Activated gamma-delta T cell treated with Interleukin-2 at 50 U/mL for 16 hours (primary cell): ENCODE data around the gene ANP32E.
A peak's percentile ranks its signal among the peaks of the same experiment; 100 is the strongest.
"Not testable (repeated sequence)": the region's sequence is repeated elsewhere in the genome, so short reads cannot be mapped to it uniquely, and the experiment has no call there.

Source experiments
- DNase-seq: peaks from one replicate; pipeline ENCODE4 v3.0.0-alpha.2; 2020

The ANP32E gene

DNA sequence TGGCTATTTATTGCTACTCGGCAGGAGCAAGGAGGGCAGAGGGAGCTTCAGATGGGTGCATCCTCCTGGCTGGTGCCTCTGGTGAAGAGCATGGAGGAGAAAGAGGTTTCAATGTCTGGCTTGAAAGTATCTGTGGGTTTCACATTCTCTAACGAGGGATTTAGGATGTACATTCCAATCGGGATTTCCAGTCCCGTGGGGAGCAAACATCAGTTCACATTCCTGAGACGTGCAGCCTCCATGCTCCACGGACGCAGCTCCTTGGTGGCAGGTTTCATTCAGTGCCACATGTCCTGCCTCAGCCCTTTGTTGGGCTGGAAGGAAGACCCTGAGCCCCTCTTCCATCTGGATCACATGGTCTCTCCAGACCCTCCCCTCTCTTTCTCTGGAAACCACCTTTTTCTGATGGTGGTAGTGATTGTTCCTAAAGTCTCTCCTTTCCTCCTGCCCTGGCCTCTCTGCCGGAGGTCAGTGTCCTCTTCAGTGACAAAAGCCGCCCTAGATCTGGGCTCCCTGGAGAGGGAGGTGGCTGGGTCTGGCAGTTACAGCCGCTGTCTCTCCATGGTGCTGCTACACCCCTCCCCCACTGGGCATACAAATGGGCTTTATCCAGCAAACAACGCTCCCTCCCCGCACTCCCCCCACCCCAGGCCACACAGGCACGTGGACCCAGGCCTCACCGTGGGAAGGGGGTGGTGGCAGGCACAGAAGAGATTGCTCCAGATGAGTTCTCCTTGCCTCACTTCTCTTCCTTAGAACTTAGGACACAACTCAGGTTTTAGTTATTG lies 20.8 kb upstream of the ANP32E start:
- no peak for DNase-seq

DNA sequence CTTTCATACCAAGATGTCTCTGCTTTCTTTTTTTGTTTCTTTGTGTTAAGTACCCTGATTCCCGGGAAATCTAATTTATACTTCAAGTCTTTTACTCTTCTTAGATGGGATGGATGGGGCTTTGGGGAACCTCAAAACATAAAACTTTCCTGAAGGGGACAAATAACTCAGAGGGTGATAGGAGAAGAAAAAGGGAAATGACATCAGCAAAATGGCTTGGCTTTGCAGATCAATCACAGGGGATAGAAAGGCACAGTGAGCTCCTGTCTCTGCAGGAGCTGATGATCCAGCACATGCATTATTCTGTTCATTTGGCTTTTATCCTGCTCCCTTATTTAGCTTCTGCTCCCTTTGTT lies 20.3 kb upstream of the ANP32E start:
- DNase-seq, result no peak

DNA sequence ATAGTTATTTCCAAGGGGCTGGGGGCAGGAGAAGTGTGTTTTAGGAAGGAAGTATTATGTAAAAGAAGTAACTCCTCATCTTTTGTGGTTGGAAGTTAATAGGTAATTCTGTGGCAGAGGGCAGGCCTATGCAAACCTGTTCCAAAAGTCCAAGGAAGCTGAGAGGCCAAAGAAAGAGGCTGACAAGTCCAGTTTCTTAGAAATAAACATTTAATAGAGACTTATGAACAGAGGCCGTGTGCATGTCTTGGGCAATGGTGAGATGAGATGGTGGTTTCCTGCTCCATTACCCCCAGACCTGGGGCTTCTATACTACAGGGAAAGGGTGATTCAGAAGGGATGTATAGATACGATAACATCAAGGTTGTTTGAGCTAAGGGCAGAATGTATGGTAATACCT lies 14.0 kb upstream of the ANP32E start:
- DNase-seq, result no peak

DNA sequence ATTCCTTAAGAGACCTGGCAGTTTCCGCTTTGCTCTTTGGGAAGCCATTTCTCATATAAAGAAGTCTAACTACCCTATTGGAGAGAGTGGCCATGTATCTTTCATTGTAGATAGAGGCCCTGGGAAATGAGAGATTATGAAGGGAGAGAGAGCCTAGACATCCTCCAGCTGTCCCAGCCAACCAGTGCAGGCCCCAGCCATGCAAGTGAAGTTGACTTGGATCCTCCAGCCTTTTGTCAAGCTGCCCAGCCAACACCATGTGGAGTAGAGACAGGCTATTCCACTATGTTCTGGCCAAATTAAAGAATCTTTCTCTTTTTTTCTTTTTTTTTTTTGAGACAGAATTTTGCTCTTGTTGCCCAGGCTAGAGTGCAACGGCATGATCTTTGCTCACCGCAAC lies 7.1 kb upstream of the ANP32E start:
- DNase-seq, result no peak

DNA sequence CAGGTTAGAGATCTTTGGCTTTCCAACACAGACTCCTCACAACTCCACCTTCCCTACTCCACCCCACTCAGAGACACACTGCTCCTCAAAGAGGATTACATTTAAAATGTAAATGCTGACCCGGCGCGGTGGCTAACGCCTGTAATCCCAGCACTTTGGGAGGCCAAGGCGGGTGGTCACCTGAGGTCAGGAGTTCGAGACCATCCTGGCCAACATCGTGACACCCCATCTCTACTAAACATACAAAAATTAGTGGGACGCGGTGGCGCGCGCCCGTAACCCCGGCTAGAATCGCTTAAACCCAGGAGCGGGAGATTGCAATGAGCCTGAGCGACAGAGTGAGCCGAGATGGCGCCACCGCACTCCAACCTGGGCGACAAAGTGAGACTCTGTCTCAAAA lies 1.8 kb upstream of the ANP32E start:
- no peak for DNase-seq

DNA sequence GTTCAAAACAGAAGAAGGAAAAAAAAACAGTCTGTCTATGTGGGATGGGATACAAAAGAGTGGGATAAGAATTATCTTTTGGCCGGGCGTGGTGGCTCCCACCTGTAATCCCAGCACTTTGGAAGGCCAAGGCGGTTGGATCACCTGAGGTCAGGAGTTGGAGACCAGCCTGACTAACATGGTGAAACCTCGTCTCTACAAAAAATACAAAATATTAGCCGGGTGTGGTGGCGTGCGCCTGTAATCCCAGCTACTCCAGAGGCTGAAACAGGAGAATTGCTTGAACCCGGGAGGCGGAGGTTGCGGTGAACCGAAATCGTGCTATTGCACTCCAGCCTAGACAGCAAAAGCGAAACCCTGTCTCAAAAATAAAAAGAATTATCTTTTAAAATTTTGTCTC lies 1.3 kb upstream of the ANP32E start:
- DNase-seq, result not testable (repeated sequence)

DNA sequence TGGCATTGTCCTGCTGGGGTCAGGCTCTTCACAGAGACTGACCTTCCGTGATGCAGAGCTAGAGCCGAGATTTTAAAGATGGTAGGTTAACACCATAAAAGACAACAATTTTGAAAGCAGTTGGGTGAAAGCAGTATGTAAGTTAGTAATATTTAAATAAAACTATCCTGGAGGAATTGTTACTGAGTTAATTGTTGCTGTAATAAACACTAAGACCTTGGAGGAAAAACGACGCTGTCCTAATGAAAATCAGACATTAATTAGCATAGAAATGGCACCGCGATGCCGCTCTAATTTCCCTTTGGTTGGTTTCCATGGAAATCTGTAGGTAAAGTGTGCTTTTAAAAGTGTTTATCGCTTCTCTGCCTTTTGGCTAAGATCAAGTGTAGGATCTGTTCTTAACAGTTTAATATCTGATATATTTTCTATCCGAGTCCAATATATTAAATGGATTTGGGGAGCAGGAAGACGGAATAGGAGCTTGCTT lies 745 bp upstream of the ANP32E start:
- DNase-seq, result no peak

DNA sequence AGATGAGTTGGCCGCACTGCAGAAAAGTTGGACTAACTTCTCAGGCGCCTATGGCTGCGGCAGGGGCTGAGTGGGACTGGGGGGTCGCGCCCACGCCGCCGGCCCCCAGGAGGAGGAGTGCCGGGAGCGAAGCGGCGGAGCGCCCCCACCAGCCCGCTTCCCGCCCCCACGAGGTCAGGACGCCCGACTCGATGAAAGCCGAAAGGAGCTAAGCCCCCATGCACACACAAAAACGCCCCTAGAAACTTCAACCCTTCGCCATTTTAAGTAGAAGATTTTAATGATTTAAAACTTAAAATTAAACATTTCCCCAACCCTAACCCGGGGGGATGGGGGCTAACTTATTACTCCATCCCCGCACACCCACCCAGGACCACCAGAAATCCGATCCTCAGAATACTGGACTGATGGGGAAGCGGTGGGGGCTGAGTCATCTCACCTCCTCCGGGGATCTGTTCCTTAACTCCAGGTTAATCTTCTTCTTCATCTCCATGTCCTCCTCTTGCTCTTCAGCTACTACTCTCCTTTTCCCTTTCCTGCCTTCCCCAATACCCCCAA lies 539 bp downstream of the ANP32E start:
- peak; percentile 17 for DNase-seq

DNA sequence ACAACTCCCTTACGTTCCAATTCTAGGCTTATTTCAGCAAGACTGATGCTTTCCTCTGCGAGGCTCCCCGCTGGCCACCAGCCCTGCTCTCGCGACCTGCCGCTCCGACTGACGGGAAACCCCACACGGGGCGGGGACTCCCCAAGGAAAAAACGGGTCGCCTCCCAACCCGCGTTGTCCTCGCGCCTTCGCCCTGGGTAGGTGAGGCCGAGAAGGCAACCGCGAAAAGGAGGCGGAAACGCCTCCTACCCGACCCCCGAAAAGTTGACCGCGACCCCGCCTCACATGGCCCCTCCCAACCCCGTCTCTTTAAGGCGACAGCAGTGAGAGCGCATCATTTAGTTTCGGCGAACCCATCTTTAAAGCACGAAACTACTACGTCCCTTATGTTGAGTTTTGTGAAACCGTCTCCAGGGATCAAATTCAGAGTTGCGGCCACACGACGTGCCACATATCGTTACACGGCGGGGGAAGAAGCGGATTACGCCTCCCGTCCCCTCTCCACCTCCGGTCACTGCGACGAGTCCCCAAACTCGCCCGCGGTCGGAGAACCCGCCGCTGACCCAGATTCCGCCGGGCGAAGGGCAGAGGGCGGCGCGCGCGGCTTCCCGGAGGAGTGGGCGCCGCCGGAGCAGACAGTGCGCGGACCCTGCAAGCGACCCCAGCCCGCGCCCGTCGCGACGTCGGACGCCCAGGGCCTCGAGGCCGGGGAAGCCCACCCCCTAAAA lies 1.2 kb downstream of the ANP32E start:
- peak; percentile 80 for DNase-seq

DNA sequence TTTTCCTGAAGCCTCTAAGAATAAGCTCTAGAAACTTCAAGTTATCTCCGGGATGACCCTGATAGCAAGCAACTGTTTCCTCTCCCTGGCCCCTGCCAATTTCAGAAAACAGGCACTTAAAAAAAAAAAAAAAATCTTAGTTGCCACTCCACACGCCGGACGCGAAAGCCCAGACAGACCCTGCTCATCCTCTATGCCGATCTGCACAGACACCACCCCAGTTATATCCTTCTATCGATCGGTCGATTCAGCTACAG lies 1.7 kb downstream of the ANP32E start:
- DNase-seq, result no peak

DNA sequence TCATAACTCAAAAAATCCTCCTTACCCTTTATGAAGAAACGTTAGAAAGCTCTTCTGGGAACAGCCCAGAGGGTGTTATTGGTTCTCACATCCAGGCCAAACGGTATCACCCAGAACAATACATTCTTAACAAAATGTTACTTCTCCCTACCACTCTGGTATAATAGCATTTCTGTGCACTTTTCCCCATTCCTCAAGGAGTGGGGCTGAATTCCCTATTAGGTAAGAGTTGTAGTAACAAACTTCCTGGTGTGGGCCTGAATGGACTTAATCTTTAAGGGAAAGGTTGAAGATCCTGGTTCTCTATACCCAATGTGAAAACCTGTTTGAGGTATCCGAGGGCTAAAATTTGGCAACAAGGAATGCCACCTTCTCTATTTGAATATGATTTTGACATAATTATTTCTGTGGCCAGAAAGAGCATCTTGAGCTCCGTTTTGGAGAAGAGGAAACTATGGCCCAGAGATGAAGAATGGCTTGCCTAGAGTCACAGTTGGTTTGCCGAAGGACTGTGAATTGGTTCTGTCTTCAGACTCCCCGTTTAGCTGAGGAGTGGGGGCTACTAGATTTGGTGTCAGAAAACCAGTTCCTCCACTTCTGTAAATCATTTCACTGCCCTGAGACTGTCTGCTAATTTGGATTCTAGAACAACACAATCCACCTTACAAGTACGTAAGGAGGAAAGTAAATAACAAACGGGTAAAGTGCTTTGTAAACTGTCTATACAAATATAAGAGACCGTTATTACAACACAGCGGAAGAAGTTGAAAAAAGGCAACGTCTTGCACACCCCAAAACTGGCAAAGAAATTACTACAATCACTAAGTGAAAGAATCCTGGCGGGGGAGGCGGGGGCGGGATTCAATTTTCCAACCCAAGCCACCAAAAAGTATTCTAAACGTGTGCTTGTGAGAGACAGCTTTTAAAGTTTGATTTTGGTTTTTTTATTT lies 2.3 kb downstream of the ANP32E start:
- DNase-seq, result no peak

DNA sequence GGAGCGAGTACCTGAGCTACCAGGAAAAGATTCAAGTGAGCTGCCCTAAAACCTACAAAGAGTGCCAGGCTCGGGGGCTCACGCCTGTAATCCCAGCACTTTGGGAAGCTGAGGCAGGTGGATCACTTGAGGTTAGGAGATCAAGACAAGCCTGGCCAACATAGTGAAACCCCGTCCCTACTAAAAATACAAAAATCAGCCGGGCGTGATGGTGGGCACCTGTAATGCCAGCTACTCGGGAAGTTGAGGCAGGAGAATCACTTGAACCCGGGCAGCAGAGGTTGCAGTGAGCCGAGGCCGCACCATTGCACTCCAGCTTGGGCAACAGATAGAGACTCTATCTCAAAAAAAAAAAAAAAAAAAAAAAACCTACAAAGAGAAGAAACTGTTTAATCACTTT lies 3.0 kb downstream of the ANP32E start:
- not testable (repeated sequence) for DNase-seq

DNA sequence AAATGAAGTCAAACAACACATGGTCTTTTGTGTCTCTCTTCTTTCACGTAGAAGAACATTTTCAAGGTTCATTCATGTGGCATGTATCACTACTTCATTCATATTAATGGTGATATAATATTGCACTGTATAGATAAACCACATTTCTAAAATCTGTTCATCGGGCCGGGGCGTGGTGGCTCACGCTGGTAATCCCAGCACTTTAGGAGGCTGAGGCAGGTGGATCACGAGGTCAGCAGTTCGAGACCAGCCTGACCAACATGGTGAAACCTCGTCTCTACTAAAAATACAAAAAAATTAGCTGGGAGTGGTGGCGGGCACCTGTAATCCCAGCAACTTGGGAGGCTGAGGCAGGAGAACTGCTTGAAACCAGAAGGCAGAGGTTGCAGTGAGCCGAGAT lies 7.7 kb downstream of the ANP32E start:
- DNase-seq, result not testable (repeated sequence)

DNA sequence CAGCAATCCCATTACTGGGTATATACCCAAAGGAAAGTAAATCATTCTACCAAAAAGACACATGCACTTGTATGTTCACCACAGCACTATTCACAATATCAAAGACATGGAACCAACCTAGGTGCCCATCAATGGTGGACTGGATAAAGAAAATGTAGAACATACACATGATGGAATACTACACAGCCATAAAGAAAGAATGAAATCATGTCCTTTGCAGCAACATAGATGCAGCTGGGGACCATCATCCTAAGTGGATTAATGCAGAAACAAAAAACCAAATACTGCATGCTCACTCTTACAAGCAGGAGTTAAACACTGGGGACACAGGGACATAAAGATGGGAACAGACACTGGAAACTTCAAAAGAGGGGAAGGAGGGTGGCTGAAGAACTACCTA lies 8.7 kb downstream of the ANP32E start:
- DNase-seq, result no peak

DNA sequence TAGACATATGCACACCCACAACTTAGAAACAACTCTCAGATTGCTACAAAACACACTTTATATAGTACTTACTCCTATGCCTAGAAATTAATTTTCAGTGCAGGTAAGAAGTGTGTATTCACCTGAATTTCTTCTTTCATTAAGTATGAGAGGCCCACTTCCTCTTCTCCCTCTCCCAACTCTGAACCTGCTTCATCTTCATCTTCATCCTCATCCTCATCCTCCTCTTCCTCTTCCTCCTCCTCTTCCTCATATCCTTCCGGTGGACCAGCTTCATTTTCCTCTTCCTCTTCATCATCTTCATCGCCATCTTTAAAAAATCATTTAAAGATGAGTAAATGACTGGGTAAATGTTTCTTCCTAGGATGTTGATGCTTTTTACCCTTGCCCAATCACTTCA lies 9.4 kb downstream of the ANP32E start:
- DNase-seq, result no peak

DNA sequence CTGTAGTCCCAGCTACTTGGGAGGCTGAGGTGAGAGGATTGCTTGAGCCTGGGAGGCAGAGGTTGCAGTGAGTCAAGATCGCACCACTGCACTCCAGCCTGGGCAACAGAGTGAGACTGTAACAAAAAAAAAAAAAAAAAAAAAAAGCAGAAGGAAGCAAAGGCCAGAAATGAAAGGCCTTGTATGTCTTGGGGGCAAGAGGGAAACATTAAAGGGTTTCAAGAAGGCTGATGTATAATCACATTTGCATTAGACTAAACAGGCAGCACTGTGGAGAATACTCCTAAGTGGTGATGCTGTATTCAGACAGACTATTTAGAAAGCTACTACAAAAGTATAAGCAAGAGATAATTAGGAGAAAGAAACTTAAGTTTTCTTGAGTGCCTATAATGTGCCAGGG lies 10.4 kb downstream of the ANP32E start:
- no peak for DNase-seq

DNA sequence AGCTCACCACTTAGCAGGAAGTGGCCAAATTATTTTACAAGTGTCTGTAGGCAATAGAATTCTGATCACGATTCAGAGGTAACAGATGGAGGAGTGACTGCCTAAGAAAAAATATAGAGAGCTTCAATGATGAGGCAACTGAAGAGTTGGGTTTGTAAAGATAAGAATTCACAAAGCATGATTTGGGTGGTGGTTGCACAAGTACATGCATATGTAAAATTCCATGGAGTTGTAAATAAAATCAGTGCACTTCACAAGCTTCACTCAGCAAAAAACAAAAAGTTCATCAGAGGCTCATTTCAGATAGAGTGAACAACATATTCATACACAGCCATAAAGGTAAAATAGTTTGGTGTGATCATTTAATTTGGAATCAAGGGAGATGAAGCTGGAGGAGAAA lies 10.9 kb downstream of the ANP32E start:
- no peak for DNase-seq

DNA sequence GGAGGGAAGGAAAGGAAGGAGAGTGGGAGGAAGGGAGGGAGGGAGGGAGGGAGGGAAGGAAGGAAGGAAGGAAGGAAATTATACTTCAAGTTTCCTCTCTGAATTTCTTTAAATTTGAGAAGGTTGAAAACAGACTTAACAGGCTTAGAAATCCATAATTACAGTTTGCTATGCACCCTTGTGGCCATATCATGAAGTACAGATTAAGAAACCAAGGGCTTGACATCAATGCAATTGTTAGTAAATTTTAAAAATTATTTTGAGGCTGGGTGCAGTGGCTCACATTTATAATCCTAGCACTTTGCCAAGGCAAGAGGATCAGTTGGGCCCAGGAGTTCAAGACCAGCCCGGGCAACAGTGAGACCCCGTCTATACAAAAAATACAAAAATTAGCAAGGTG lies 14.4 kb downstream of the ANP32E start:
- no peak for DNase-seq

DNA sequence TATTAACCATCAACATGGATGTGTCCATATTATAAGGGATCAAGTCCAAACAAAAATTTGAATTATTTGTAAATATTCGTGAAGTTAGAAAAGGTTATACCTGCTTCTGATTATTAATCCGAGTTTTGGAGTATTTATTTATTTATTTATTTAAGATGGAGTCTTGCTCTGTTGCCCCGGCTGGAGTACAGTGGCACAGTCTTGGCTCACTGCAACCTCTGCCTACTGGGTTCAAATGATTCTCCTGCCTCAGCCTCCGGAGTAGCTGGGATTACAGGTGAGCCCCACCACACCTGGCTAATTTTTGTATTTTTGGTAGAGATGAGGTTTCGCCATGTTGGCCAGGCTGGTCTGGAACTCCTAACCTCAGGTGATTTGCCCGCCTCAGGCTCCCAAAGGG lies 20.1 kb downstream of the ANP32E start:
- not testable (repeated sequence) for DNase-seq

DNA sequence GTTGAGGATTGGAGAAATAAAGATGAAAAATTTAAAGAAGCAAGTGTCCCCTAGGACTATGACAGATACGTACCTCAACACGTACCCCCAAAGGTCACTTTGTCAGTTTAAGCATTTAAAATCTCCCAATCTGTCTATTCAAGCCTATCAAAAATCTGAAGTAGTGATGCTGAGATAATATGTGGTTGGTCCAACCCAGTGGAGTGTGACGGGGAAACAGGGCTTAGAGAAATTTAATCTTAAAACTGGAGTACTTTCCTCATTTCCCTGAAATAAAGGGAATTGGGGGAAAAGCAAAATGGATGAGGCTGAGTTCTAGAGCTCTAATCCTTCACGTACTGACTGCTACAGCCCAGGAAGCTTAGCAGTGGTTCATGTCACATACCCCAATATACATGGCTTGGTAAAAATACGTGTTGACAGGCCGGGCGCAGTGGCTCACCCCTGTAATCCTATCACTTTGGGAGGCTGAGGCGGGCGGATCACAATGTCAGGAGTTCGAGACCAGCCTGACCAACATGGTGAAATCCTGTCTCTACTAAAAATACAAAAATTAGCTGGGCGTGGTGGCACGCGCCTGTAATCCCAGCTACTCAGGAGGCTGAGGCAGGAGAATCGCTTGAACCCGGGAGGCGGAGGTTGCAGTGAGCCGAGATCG lies 21.7 kb downstream of the ANP32E start:
- not testable (repeated sequence) for DNase-seq

DNA sequence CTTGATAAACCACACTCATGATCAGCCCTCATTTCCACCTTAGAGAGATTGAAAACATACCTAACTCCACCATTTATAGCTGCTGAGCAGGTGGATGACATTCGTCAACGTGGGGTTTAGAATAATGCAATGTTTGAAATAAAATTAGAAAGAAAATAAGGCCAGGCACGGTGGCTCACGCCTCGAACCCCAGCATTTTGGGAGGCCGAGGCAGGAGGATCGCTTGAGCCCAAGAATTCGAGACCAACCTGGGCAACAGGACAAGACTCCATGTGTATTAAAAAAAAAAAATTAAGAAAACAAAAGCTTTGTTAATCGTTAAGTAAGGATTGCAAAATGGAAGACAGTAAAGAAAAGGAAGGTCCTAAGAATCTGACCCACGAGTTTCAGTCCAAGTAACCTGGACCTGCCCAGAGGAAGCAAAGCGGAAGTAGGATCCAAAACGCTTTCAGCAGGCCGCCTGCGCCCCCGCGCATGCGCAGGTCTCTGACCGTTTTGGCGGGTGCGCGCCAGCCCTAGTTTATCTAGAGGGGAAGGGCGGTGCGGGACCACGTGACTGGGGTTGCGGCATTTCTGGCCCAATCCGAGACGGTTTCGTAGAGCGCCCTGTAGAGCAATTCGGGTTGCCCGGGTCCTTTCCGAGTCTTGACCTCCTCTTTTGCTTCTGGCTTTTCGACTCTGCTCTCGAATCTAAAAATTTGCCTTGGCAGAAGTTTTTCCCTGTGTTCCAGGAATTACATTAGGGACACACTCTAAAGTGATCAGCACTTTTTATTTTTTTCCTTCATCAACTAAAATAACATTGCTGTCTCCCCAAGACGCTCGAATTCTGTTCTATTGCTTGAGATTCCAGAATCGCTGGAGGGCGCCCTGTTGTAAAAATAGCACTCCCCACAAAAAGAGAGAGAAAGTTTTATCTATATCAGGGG lies 22.5 kb downstream of the ANP32E start:
- DNase-seq, result peak; percentile 90

DNA sequence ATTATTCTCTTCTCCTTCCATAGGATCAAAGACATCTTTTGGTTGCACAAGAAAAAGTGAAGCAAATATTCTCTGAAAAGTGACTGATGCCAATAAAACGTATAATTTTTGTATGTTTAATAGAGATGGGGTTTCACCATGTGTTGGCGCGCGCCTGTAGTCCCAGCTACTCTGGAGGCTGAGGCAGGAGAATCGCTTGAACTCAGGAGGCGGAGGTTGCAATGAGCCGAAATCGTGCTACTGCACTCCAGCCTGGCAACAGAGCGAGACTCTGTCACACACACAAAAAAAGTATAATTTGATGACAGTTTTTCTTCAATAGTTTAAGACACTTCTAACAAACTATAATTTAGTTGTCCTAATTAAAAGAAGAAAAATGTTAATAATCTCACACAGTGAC lies 23.8 kb downstream of the ANP32E start:
- DNase-seq, result no peak
